Esophagus squamous epithelium (tissue), 4 donors: ENCODE data around the gene MLLT10.

ENCODE experiments used
- POLR2A ChIP-seq, 4 donors: fragments of 450-650 bp; IDR thresholded peaks; one replicate each; pipeline ENCODE4 v1.6.1; 2017; ENCODE audit warnings: antibody characterized with exemption in 4 of 4, mild to moderate bottlenecking in 4 of 4, moderate library complexity in 3 of 4
- TF ChIP-seq, protein P1 (sequence below), 6 experiments: fragments of 450-650 bp in 4 of 6; fragments of 200-600 bp in 2 of 6; sonication (generic) in 2 of 6; IDR thresholded peaks; one replicate each; pipeline ENCODE4 v1.5.1; 2016 to 2019; ENCODE audit warnings: antibody characterized with exemption in 6 of 6, mild to moderate bottlenecking in 4 of 6, moderate library complexity in 4 of 6

DNA sequence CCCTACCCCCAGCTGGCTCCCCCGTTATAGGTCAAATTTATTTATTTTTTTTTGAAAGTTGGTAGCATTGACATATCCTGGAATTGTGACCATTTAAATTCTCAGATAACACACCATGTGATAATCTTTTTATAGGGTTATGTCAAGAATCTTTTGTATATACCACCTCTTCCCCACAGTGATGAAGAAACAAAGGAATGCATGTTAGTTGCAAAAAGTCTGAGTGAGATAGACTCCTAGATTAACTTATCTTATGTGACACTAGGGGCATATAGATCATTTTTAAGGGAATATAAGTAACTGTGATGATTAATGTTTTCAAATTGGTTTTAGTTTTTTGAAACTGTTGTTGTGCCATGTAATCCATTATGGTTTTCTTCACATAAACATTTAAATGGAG, 68.3 kb downstream of the MLLT10 start:
- TF ChIP-seq, protein P1, sequence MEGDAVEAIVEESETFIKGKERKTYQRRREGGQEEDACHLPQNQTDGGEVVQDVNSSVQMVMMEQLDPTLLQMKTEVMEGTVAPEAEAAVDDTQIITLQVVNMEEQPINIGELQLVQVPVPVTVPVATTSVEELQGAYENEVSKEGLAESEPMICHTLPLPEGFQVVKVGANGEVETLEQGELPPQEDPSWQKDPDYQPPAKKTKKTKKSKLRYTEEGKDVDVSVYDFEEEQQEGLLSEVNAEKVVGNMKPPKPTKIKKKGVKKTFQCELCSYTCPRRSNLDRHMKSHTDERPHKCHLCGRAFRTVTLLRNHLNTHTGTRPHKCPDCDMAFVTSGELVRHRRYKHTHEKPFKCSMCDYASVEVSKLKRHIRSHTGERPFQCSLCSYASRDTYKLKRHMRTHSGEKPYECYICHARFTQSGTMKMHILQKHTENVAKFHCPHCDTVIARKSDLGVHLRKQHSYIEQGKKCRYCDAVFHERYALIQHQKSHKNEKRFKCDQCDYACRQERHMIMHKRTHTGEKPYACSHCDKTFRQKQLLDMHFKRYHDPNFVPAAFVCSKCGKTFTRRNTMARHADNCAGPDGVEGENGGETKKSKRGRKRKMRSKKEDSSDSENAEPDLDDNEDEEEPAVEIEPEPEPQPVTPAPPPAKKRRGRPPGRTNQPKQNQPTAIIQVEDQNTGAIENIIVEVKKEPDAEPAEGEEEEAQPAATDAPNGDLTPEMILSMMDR (IDR thresholded peaks at IDR 0.05), result no peak
- no peak for TF ChIP-seq POLR2A (IDR thresholded peaks at IDR 0.05)
